Epithelial cell of prostate (primary cell): ENCODE data around the gene CRTC1.

ENCODE experiments used
- DNase-seq: peaks from one replicate; pipeline ENCODE4 v3.0.0-alpha.2; 2011; ENCODE audit warnings: low read depth, low spot score
- H3K27ac ChIP-seq: fragments of 450-650 bp; 2 replicates; pipeline ENCODE4 v1.5.1; 2017; ENCODE audit warnings: mild to moderate bottlenecking

The CRTC1 gene

GRCh38 chr19:18650468-18651041, 32.9 kb upstream of the CRTC1 start:
- H3K27ac ChIP-seq = no peak overlapping the region
- DNase-seq = no peak

GRCh38 chr19:18651300-18651699, 32.2 kb upstream of the CRTC1 start:
- H3K27ac ChIP-seq = no peak overlapping the region
- no peak for DNase-seq

DNA sequence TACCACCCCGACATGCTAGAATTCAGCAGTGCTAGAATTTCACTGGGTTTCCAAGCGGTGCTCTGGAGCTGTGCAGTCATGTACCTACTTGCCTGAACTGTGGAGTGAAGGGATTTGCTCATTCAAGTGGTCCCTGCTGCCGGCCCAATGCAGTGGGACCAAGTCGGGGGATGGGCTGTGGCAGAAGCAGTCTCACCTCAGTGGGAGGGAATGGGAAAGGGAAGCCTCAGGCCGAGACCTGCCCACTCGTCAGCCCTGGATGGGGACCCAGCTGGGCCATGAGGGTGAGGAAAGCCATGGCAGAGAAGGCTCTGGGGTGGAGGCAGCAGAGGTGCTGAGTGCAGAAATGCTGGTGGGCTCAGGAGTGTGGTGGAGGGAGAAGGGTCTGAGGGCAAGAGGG, 31.7 kb upstream of the CRTC1 start:
- no peak for DNase-seq

DNA sequence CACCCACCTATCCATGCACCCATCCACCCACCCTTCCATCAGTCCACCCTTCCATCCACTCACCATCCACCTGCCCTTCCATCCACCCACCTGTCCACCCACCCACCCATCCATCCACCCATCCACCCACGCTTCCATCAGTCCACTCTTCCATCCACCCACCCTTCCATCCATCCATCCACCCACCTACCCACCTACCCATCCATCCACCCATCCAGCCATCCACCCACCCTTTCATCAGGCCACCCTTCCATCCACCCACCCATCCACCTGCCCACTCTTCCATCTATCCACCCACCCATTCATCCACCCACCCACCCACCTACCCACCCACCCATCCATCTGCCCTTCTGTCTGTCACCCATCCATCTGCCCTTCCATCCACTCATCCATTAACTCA, 29.6 kb upstream of the CRTC1 start:
- no peak for DNase-seq
- H3K27ac ChIP-seq = no peak overlapping the region

More for the DNA sequence above, 31.7 kb upstream of the CRTC1 start:
- H3K27ac ChIP-seq = no peak overlapping the region

GRCh38 chr19:18654469-18654868, 29.0 kb upstream of the CRTC1 start:
- DNase-seq = no peak
- H3K27ac ChIP-seq = no peak overlapping the region

- no peak for DNase-seq
- H3K27ac ChIP-seq = no peak overlapping the region
These were observed 28.2 kb upstream of the CRTC1 start for GRCh38 chr19:18655173-18655844.

GRCh38 chr19:18656337-18657086, 27.0 kb upstream of the CRTC1 start:
- H3K27ac ChIP-seq = no peak overlapping the region
- DNase-seq = no peak

- no peak overlapping the region for H3K27ac ChIP-seq
- no peak for DNase-seq
These were observed 25.7 kb upstream of the CRTC1 start for GRCh38 chr19:18657590-18658365.

DNA sequence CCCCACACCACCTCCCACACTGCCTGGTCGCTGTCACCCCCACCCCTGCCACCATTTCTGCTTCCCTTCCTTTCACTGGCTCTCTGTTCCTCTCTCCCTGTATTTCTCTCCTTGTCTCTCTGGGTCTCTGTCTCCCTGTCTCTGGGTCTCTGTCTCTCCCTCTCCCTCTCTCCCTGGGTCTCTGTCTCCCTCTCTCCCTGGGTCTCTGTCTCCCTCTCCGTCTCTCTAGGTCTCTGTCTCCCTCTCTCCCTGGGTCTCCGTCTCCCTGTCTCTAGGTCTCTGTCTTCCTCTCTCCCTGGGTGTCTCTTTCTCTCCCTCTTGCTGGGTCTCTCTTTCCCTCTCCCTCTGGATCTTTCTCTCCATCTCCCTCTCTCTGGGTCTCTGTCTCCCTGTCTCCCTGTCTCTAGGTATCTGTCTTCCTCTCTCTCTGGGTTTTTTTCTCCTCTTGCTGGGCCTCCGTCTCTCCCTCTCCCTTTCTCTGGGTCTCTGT, 25.1 kb upstream of the CRTC1 start:
- DNase-seq = no peak
- no peak overlapping the region for H3K27ac ChIP-seq

GRCh38 chr19:18659281-18660050, 24.0 kb upstream of the CRTC1 start:
- H3K27ac ChIP-seq = no peak overlapping the region
- DNase-seq = no peak

DNA sequence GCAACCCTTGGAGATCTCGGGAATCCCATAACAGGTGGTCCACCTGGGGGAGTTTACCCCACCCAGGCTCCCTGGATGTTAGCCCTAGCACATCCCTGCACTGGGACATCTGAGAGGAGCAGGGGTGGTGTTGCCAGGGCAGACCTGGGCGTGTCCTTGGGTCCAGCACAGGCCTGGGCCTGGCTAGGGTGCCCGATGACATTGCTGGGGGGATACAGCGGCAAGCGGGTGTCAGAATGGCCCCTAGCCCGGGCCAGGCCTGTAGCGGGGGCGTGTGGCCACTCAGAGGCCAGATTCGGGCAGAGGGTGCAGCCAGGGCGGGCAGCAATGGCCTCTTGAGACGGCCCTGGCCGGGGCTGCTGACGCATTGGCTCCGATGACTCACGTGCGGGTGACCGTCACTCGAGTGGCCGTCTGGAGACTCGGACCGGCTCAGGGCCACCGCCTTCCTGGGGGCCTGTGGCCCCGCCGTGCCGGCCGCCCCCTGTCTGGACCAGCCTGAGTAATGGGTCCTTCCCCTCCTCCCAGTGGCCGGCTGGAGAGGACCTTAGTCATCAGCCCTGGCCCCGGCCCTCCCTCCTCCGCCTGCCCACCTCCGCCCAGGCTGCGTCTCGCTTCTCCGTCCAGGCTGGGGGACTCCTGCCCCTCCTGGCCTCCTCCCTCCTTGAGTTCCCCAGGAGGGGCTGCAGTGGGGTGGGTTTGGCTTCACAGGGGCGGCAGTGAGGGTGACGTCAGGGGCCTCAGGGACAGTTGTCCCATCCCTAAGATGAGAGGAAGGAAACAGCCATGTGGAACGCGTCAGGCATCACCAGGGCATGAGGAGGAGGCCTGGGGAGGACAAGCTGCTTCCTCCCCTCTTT, 23.2 kb upstream of the CRTC1 start:
- no peak overlapping the region for H3K27ac ChIP-seq
- DNase-seq = no peak

GRCh38 chr19:18660939-18661670, 22.4 kb upstream of the CRTC1 start:
- H3K27ac ChIP-seq = no peak overlapping the region
- no peak for DNase-seq

- H3K27ac ChIP-seq = no peak overlapping the region
- DNase-seq = no peak
These were observed 20.3 kb upstream of the CRTC1 start for GRCh38 chr19:18662972-18663732.

DNA sequence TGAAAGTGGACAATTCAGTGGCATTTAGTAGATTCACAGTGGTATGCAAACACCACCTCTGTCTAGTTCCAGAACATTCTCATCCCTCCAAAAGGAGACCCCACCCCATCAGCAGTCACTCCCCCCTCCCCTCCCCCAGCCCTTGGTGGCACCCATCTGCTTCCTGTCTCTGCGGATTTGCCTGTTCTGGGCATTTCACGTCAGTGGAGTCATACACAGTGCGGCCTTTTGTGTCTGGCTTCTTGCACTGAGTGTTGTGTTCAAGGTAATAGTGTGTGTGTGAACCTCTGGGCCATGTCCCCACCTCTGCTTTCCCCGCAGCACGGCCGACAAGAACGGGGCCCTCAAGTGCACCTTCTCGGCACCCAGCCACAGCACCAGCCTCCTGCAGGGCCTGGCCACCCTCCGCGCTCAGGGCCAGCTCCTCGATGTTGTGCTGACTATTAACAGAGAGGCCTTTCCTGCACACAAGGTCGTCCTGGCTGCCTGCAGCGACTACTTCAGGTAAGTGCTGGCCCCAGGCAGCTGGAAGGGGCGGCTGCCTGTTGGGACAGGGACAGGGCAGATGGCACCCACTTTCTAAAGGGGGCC, 19.4 kb upstream of the CRTC1 start:
- no peak overlapping the region for H3K27ac ChIP-seq
- DNase-seq = no peak

DNA sequence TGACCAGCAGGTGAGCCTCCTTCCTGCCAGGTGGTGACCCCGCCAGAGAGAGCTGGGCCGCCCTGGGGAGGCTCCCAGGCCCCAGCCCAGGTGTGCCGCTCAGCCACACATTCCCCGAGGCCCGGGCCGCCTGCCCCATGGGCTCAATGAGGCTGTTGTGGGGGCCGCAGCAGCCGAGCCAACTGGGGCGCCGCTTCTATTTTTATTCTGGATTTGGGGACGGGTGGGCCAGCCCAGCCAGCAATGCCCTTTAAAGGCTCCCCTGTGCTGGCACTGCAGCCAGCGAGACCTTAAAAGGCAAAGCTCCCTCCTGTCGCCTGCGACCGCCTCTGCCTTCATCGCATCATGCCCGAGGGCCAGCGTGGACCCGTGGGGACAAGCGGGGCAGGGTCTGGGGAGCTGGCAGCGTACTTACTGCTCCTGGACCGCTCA, 17.7 kb upstream of the CRTC1 start:
- no peak for DNase-seq
- no peak overlapping the region for H3K27ac ChIP-seq

DNA sequence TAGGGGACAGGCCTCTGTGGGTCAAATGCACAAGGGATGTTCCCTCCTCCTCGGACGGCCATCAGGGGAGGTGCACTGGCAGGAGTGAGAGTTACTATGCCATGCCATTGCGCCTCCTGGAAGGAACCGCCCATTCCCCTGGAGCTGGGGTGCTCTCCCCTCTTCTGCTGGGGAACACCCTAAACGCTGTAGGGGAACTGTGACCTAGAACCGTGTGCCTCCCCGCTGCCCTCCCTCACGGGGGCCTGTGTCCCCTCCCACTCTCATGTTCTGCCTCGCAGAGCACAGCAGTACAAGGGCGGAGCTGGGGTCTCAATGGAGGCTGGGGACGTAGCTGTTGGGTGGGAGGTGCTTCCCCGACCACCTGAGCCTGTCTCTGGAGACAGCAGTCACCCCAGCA, 17.2 kb upstream of the CRTC1 start:
- H3K27ac ChIP-seq = no peak overlapping the region
- DNase-seq = no peak

- no peak overlapping the region for H3K27ac ChIP-seq
- DNase-seq = no peak
These were observed 16.7 kb upstream of the CRTC1 start for GRCh38 chr19:18666784-18667183.
